Measurements from ENCODE around the gene PDS5B.
"Not testable (repeated sequence)": the region's sequence is repeated elsewhere in the genome, so short reads cannot be mapped to it uniquely, and the experiment has no call there.

PDS5B gene

DNA sequence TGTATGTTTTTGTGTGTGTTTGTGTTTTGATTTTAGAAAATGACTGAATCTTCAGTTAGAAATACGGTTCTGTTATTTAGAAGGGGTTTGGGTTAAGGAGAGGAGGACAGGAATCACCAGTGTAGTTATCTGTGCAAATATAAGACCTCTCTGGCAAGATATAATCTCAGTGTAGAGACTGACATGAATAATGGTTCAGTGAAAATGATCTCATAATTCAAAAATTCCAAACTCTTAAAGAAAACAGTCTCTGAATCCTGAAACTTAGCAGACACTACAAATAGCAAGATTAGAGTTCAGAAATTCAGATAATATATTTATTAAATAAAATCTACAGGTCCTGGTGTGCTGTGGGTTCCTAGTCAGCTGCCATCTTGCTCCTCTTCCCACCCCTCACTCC lies 73.5 kb downstream of the PDS5B start:
- no peak for DNase-seq (ENCODE audit: low read depth)

DNA sequence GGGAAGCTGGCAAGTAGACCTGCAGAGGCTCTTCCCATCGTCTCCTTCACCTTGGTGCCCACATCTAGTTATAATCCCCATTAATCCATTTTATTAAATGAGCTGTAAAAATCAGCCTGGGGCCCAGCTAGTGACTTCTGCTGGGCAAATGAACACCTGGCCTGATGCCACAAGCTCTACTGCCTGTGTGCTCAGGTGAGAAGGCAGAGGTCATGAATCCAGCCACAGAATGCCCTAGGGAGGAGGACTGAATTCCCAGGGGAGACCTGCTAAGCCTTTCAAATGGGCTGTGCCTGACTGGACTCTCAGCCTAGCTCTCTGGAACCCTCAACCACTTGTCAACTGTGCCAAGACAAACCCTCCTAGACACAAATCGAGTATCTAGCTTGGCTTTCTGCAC lies 74.0 kb downstream of the PDS5B start:
- DNase-seq (ENCODE audit: low read depth) = no peak

GRCh38 chr13:32661685-32662084 lies 75.4 kb downstream of the PDS5B start:
- no peak for DNase-seq (ENCODE audit: low read depth)

DNA sequence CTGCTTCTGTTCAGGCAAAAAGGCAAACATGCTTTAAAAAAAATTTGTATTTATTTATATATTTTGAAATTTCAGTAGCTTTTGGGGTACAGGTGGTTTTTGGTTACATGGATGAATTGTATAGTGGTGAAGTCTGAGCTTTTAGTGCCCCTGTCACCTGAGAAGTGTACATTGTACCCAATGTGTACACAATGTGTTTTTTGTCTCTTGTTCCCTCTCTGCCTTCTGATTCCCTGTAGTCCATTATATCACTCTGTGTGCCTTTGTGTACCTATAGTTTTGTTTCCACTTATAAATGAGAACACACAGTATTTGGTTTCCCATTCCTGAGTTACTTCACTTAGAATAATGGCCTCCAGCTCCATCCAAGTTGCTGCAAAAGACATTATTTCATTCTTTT lies 77.4 kb downstream of the PDS5B start:
- no peak for DNase-seq (ENCODE audit: low read depth)

DNA sequence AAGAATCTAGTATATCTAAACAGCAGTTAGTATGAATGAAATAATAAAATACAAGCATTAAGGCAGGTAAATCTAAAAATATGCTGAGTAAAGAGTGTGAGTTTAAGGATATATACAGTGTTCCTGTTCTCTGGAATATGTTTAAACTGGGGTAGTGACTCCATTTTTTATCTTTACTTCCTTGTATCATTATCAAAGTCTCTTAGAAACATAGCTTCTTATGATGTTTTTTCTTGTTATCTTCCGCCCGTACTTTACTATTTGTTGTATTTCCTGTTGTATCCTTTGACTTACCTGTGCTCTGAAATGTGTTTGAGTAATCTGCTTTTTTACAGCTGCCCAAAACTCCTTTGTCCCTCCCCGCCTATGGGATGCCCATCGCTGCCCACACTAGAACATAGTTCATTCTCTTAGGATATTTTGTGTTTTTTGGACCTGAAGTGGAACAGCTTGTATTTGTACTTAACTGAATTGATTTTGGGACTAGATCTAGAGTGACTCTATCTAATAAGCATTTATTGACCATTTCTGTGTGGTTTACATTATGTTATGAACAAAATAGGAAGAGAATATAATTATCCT lies 80.8 kb downstream of the PDS5B start:
- no peak for DNase-seq (ENCODE audit: low read depth)

DNA sequence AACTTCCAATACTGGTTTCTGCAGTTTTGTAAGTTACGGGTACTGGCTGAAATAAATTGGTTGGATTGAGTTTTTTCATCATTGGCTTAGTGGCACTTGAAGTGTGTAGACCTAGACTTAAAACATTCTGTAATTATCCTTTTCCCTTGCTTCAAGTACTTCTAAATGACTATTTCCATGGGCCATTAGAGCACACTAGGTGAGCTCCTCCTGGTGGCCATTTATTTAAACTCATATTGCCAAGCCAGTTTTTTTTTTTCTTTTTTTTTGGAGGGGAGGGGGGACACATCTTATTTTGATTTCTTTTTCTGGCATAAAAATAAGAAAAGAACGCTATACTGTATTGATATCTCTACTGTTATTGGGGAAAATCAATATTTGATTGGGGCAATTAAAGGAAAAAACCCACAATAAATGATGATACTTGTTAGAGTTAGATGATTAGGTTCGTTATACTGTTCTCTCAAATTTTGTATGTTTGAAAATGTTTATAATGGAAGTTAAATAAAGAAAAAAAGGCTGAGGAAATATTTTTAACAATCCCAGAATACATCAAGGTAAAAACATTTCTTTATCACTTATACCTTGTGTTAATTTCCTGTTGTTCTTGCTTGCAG lies 82.9 kb downstream of the PDS5B start:
- no peak for DNase-seq (ENCODE audit: low read depth)

- DNase-seq (ENCODE audit: low read depth) = no peak
Observed at GRCh38 chr13:32674503-32674902, 88.3 kb downstream of the PDS5B start.

- no peak for DNase-seq (ENCODE audit: low read depth)
Observed at GRCh38 chr13:32676242-32676641, 90.0 kb downstream of the PDS5B start.

GRCh38 chr13:32682130-32682529 lies 95.9 kb downstream of the PDS5B start:
- no peak for DNase-seq (ENCODE audit: low read depth)

GRCh38 chr13:32682740-32683139 lies 96.5 kb downstream of the PDS5B start:
- DNase-seq (ENCODE audit: low read depth) = no peak

DNA sequence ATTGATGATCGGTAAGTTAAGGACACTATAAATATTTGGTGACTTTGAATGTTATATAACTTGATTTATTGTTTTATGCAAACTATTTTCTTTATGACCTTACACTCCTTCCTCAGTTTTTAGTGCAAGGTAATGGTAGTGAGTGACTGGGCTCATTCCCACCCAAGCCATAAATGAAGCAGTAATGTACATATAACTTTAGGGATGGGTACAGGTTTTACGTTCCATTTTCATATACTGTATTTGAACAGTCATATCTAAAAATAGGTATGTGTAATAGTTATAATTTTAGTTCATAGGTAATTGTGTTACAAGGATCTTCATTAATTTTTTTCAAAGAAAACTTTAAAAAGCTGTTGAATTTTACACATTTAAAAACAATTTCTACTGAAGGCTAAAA lies 101.0 kb downstream of the PDS5B start:
- DNase-seq (ENCODE audit: low read depth) = no peak

GRCh38 chr13:32695602-32696250 lies 109.5 kb downstream of the PDS5B start:
- no peak for DNase-seq (ENCODE audit: low read depth)

DNA sequence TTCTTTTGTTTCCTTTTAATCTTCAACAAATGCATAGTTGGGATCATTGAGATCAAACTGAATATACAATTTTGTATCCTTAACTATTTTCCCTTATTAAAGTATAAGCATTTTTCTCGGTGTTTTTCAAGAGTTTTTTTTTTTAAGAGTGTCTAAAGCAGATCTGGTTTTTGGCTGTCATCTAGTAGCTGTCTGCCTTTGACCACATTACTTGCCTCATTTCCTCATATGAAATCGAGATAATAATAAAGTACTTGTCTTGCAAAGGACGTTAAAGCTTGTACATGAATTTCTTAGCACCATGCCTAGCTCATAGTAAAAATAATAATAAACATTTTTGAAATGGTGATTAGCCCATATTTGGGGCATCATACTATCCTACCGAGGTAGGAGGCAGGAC lies 121.2 kb downstream of the PDS5B start:
- no peak for DNase-seq (ENCODE audit: low read depth)

DNA sequence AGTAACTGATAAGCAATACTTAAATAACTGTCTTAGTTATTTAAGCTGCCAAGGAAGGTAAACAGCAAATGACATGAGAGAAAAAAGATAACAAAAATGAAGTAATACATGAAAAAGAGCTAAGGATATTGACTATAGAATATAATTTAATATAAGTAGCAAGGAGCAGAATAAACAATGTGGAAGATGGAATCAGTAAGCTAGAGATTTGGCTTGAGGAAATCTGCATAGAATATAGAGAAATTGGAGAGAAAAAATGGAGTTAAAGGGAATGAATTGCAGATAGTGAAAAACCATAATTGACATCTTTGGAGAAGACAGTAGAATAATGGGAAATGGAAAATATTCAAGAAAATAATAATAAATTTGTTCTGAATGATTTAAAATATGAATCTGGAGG lies 127.1 kb downstream of the PDS5B start:
- DNase-seq (ENCODE audit: low read depth) = no peak

GRCh38 chr13:32716201-32716600 lies 129.9 kb downstream of the PDS5B start:
- not testable (repeated sequence) for DNase-seq (ENCODE audit: low read depth)

DNA sequence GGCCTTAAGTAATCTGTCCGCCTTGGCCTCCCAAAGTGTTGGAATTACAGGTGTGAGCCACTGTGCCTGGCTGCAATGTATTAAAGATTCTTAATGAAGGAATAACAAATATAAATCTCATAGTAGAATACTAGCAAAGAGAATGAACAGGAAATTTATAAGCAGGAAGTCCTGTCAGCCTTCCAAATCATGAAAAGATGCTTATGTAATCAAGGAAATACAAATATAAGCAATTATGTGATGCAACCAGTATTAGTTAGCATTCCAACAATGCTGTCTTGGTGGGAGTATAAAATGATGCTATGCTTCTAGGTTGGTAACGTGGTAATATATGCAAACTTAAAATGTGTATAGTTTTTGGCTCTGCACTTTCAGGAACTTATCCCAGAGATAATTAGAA lies 133.8 kb downstream of the PDS5B start:
- no peak for DNase-seq (ENCODE audit: low read depth)

GRCh38 chr13:32721131-32722034 lies 135.1 kb downstream of the PDS5B start:
- not testable (repeated sequence) for DNase-seq (ENCODE audit: low read depth)

GRCh38 chr13:32722340-32722739 lies 136.1 kb downstream of the PDS5B start:
- DNase-seq (ENCODE audit: low read depth) = no peak

DNA sequence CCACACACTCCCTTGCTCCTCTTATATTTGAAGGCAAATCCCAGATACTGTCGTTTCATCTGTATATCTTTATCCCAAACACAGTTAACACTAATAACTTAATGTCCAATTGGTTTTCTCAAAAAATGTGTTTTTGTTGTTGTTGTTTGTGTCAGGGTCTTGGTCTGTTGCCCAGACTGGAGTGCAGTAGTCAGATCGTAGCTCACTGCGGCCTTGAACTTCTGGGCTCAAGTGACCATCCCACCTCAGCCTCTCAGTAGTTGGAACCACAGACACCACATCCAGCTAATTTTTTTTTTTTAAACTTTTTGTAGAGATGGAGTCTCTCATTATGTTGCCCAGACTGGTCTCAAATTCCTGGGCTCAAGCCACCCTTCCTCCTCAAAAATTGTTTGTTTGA lies 137.7 kb downstream of the PDS5B start:
- no peak for DNase-seq (ENCODE audit: low read depth)

GRCh38 chr13:32726374-32727037 lies 140.3 kb downstream of the PDS5B start:
- DNase-seq (ENCODE audit: low read depth) = no peak

- DNase-seq (ENCODE audit: low read depth) = no peak
Observed at GRCh38 chr13:32728327-32728726, 142.1 kb downstream of the PDS5B start.

- DNase-seq (ENCODE audit: low read depth) = not testable (repeated sequence)
Observed at GRCh38 chr13:32729097-32729496, 142.8 kb downstream of the PDS5B start.
